ENCODE results near the gene P2RY13.

Gene P2RY13

DNA sequence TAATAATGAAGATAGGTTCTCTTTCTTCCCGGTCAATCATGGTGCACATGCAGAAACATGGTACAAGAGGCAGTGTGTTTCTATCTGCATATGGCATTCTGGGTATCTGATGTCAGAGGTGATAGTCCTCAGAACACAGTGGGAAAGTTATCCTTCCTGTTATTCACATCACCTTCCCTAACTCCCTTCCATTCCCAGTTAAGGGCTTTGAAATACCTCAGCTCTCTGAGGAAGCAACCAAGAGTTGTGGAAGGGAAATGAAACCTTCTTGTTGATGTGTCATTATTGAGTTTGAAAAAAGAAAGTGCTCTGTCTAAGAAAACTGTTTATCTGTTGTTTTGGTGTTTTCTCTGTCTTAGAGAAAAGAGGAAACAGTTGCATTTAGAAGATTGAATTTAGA is 21.9 kb upstream of the P2RY13 start:
- Histone ChIP-seq H3K4me3 (ENCODE audit: extremely low read depth, insufficient read depth, low read length, poor library complexity, severe bottlenecking) (no peak overlapping the region), H3K4me1 (ENCODE audit: control insufficient read depth, insufficient read depth, low read length, poor library complexity, severe bottlenecking) (no peaks in the 10 kb centered on the region), H3K27ac (ENCODE audit: low read depth, low read length, severe bottlenecking) (no peak overlapping the region), H3K36me3 (ENCODE audit: control insufficient read depth, insufficient read depth, low read length) (no peaks in the 10 kb centered on the region), H3K9me3 (ENCODE audit: control insufficient read depth, low read length) (no peaks in the 10 kb centered on the region)
- no CpG with 5 or more reads among the region's 1 CpG for whole genome bisulfite sequencing, 2 experiments (ENCODE audit: insufficient coverage in 2 of 2)

DNA sequence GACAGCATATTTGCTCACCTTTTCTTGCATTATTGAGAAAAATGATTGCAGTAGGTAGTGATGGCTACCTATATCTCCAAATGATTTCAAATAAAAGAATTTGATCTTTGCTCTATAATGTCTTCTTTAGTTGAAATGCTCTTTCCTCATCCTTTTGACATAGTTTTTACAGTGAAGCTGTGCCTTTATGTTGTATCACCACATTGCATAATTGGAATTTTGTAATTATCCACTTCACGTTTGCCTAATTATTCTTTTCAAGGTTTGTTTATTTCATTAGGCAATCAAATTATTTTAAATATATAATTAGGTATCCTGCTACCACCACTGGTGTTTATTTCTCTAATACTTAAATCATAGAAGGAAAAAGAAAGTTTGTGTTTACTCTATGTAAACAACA is 21.3 kb upstream of the P2RY13 start:
- Histone ChIP-seq H3K27ac (ENCODE audit: low read depth, low read length, severe bottlenecking) (no peak overlapping the region), H3K9me3 (ENCODE audit: control insufficient read depth, low read length) (no peaks in the 10 kb centered on the region), H3K36me3 (ENCODE audit: control insufficient read depth, insufficient read depth, low read length) (no peaks in the 10 kb centered on the region), H3K4me3 (ENCODE audit: extremely low read depth, insufficient read depth, low read length, poor library complexity, severe bottlenecking) (no peak overlapping the region), H3K4me1 (ENCODE audit: control insufficient read depth, insufficient read depth, low read length, poor library complexity, severe bottlenecking) (no peaks in the 10 kb centered on the region)
- WGBS, 2 experiments (ENCODE audit: insufficient coverage in 2 of 2) = no CpG with 5 or more reads among the region's 1 CpG

- 67% methylated on average over 3 to 4 of the region's 6 CpGs for WGBS, 2 experiments (ENCODE audit: insufficient coverage in 2 of 2)
- Histone ChIP-seq H3K9me3 (ENCODE audit: control insufficient read depth, low read length) (no peaks in the 10 kb centered on the region), H3K36me3 (ENCODE audit: control insufficient read depth, insufficient read depth, low read length) (no peaks in the 10 kb centered on the region), H3K4me1 (ENCODE audit: control insufficient read depth, insufficient read depth, low read length, poor library complexity, severe bottlenecking) (no peaks in the 10 kb centered on the region), H3K27ac (ENCODE audit: low read depth, low read length, severe bottlenecking) (no peak overlapping the region), H3K4me3 (ENCODE audit: extremely low read depth, insufficient read depth, low read length, poor library complexity, severe bottlenecking) (no peak overlapping the region)
Measured at GRCh38 chr3:151347432-151347831, 18.1 kb upstream of the P2RY13 start.

GRCh38 chr3:151346292-151346691 is 16.9 kb upstream of the P2RY13 start:
- H3K9me3 ChIP-seq (ENCODE audit: control insufficient read depth, low read length) = no peaks in the 10 kb centered on the region
- WGBS, 2 experiments (ENCODE audit: insufficient coverage in 2 of 2) = 69 to 100% methylated on average over 1 to 2 of the region's 3 CpGs
- no peak overlapping the region for H3K4me3 ChIP-seq (ENCODE audit: extremely low read depth, insufficient read depth, low read length, poor library complexity, severe bottlenecking)
- no peaks in the 10 kb centered on the region for H3K36me3 ChIP-seq (ENCODE audit: control insufficient read depth, insufficient read depth, low read length)
- no peaks in the 10 kb centered on the region for H3K4me1 ChIP-seq (ENCODE audit: control insufficient read depth, insufficient read depth, low read length, poor library complexity, severe bottlenecking)
- no peak overlapping the region for H3K27ac ChIP-seq (ENCODE audit: low read depth, low read length, severe bottlenecking)

- H3K27ac ChIP-seq (ENCODE audit: low read depth, low read length, severe bottlenecking) = no peak overlapping the region
- H3K4me1 ChIP-seq (ENCODE audit: control insufficient read depth, insufficient read depth, low read length, poor library complexity, severe bottlenecking) = no peaks in the 10 kb centered on the region
- no peaks in the 10 kb centered on the region for H3K9me3 ChIP-seq (ENCODE audit: control insufficient read depth, low read length)
- H3K4me3 ChIP-seq (ENCODE audit: extremely low read depth, insufficient read depth, low read length, poor library complexity, severe bottlenecking) = no peak overlapping the region
- 85 to 100% methylated on average over 1 to 2 of the region's 2 CpGs for WGBS, 2 experiments (ENCODE audit: insufficient coverage in 2 of 2)
- H3K36me3 ChIP-seq (ENCODE audit: control insufficient read depth, insufficient read depth, low read length) = no peaks in the 10 kb centered on the region
Measured at GRCh38 chr3:151345859-151346258, 16.5 kb upstream of the P2RY13 start.

- Histone ChIP-seq H3K36me3 (ENCODE audit: control insufficient read depth, insufficient read depth, low read length) (no peaks in the 10 kb centered on the region), H3K27ac (ENCODE audit: low read depth, low read length, severe bottlenecking) (no peak overlapping the region), H3K9me3 (ENCODE audit: control insufficient read depth, low read length) (no peaks in the 10 kb centered on the region), H3K4me3 (ENCODE audit: extremely low read depth, insufficient read depth, low read length, poor library complexity, severe bottlenecking) (no peak overlapping the region), H3K4me1 (ENCODE audit: control insufficient read depth, insufficient read depth, low read length, poor library complexity, severe bottlenecking) (no peaks in the 10 kb centered on the region)
- 100% methylated on average over 1 to 2 of the region's 2 CpGs for WGBS, 2 experiments (ENCODE audit: insufficient coverage in 2 of 2)
Measured at GRCh38 chr3:151331696-151332095, 2.3 kb upstream of the P2RY13 start.

- no peak overlapping the region for H3K4me3 ChIP-seq (ENCODE audit: extremely low read depth, insufficient read depth, low read length, poor library complexity, severe bottlenecking)
- no peak overlapping the region for H3K27ac ChIP-seq (ENCODE audit: low read depth, low read length, severe bottlenecking)
- no peaks in the 10 kb centered on the region for H3K4me1 ChIP-seq (ENCODE audit: control insufficient read depth, insufficient read depth, low read length, poor library complexity, severe bottlenecking)
- no peaks in the 10 kb centered on the region for H3K36me3 ChIP-seq (ENCODE audit: control insufficient read depth, insufficient read depth, low read length)
- no peaks in the 10 kb centered on the region for H3K9me3 ChIP-seq (ENCODE audit: control insufficient read depth, low read length)
Measured at GRCh38 chr3:151330899-151331298, 1.6 kb upstream of the P2RY13 start.

GRCh38 chr3:151330379-151330778 is 1.0 kb upstream of the P2RY13 start:
- Histone ChIP-seq H3K4me1 (ENCODE audit: control insufficient read depth, insufficient read depth, low read length, poor library complexity, severe bottlenecking) (no peaks in the 10 kb centered on the region), H3K27ac (ENCODE audit: low read depth, low read length, severe bottlenecking) (no peak overlapping the region), H3K36me3 (ENCODE audit: control insufficient read depth, insufficient read depth, low read length) (no peaks in the 10 kb centered on the region), H3K9me3 (ENCODE audit: control insufficient read depth, low read length) (no peaks in the 10 kb centered on the region), H3K4me3 (ENCODE audit: extremely low read depth, insufficient read depth, low read length, poor library complexity, severe bottlenecking) (no peak overlapping the region)
- 96 to 100% methylated on average over 2 to 3 of the region's 4 CpGs for WGBS, 2 experiments (ENCODE audit: insufficient coverage in 2 of 2)

GRCh38 chr3:151328298-151328995 is 902 bp downstream of the P2RY13 start:
- H3K9me3 ChIP-seq (ENCODE audit: control insufficient read depth, low read length) = no peaks in the 10 kb centered on the region
- H3K4me3 ChIP-seq (ENCODE audit: extremely low read depth, insufficient read depth, low read length, poor library complexity, severe bottlenecking) = no peak overlapping the region
- no peaks in the 10 kb centered on the region for H3K36me3 ChIP-seq (ENCODE audit: control insufficient read depth, insufficient read depth, low read length)
- 83 to 84% methylated on average over 8 of the region's 10 CpGs for WGBS, 2 experiments (ENCODE audit: insufficient coverage in 2 of 2)
- H3K27ac ChIP-seq (ENCODE audit: low read depth, low read length, severe bottlenecking) = no peak overlapping the region
- no peaks in the 10 kb centered on the region for H3K4me1 ChIP-seq (ENCODE audit: control insufficient read depth, insufficient read depth, low read length, poor library complexity, severe bottlenecking)

DNA sequence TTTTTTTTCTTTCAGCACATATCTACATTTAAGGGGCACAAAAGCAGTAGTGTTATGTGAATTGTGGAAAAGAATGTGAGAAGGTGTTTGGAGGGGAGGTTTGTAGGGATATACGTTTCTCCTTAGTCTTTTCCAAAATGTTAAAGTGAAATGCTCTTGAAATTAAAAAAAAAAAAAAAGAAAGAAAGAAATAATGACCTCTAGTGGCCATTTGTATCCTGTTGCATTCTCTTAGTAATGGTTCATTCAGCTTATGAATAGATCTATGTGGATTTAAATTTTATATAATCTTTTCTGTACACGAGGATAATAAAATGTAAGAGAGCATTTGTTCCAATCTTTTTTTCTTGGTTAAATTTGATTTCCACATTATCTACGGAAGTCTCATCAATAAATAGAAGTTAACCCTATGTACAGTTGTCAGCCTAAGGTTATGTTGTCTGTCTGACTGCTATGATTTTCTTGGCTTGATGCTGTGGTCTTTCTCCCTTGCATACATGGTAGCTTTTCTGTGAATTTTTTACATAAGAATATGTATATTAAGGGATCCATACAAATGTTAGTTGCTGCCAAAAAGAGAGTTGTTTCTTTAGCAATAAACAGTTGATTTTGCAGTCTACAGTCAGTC is 1.7 kb downstream of the P2RY13 start:
- Histone ChIP-seq H3K4me3 (ENCODE audit: extremely low read depth, insufficient read depth, low read length, poor library complexity, severe bottlenecking) (no peak overlapping the region), H3K27ac (ENCODE audit: low read depth, low read length, severe bottlenecking) (no peak overlapping the region), H3K4me1 (ENCODE audit: control insufficient read depth, insufficient read depth, low read length, poor library complexity, severe bottlenecking) (no peaks in the 10 kb centered on the region), H3K9me3 (ENCODE audit: control insufficient read depth, low read length) (no peaks in the 10 kb centered on the region), H3K36me3 (ENCODE audit: control insufficient read depth, insufficient read depth, low read length) (no peaks in the 10 kb centered on the region)
- no CpG with 5 or more reads among the region's 3 CpGs for WGBS, 2 experiments (ENCODE audit: insufficient coverage in 2 of 2)

GRCh38 chr3:151322511-151322910 is 6.8 kb downstream of the P2RY13 start:
- peaks cover under 1% of the 10 kb centered on the region for H3K4me1 ChIP-seq (ENCODE audit: control insufficient read depth, insufficient read depth, low read length, poor library complexity, severe bottlenecking)
- H3K36me3 ChIP-seq (ENCODE audit: control insufficient read depth, insufficient read depth, low read length) = no peaks in the 10 kb centered on the region
- no peaks in the 10 kb centered on the region for H3K9me3 ChIP-seq (ENCODE audit: control insufficient read depth, low read length)
- WGBS, 2 experiments (ENCODE audit: insufficient coverage in 2 of 2) = no CpG with 5 or more reads among the region's 1 CpG
- H3K4me3 ChIP-seq (ENCODE audit: extremely low read depth, insufficient read depth, low read length, poor library complexity, severe bottlenecking) = no peak overlapping the region
- H3K27ac ChIP-seq (ENCODE audit: low read depth, low read length, severe bottlenecking) = no peak overlapping the region
